ENCODE results near the gene ANKRD63.
A peak's percentile ranks its signal among the peaks of the same experiment; 100 is the strongest.

DNA sequence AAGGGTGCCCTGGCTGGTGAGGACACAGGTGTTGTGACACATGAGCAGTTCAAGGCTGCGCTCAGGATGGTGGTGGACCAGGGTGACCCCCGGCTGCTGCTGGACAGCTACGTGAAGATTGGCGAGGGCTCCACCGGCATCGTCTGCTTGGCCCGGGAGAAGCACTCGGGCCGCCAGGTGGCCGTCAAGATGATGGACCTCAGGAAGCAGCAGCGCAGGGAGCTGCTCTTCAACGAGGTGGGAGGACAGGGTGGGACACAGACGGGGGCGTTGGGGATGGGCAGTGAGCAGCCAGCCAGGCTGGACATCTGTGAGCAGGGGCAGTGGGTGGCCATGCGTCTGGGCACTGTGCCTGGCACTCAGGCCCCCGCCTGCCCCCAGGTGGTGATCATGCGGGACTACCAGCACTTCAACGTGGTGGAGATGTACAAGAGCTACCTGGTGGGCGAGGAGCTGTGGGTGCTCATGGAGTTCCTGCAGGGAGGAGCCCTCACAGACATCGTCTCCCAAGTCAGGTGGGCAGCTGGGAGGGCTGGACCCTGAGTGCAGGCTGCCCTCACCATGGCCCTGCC lies 10.3 kb downstream of the ANKRD63 start:
- TF ChIP-seq, protein P1, sequence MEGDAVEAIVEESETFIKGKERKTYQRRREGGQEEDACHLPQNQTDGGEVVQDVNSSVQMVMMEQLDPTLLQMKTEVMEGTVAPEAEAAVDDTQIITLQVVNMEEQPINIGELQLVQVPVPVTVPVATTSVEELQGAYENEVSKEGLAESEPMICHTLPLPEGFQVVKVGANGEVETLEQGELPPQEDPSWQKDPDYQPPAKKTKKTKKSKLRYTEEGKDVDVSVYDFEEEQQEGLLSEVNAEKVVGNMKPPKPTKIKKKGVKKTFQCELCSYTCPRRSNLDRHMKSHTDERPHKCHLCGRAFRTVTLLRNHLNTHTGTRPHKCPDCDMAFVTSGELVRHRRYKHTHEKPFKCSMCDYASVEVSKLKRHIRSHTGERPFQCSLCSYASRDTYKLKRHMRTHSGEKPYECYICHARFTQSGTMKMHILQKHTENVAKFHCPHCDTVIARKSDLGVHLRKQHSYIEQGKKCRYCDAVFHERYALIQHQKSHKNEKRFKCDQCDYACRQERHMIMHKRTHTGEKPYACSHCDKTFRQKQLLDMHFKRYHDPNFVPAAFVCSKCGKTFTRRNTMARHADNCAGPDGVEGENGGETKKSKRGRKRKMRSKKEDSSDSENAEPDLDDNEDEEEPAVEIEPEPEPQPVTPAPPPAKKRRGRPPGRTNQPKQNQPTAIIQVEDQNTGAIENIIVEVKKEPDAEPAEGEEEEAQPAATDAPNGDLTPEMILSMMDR (IDR thresholded peaks at IDR 0.05), result peak in 2 of 6 experiments; percentile 8 to 19
- no peak for TF ChIP-seq POLR2A (IDR thresholded peaks at IDR 0.05)
